ENCODE results near the gene NVL. TPM values are rescaled to one million over a fixed set of nuclear protein-coding genes. Genes with fewer than 3 reads are reported as not detected.
"Not testable (repeated sequence)": the region's sequence is repeated elsewhere in the genome, so short reads cannot be mapped to it uniquely, and the experiment has no call there.

NVL gene
- total RNA-seq, 4 donors from 2014 or later, result 15.5 to 41.1 (median 28.3) TPM

- H3K9me3 ChIP-seq, result peaks cover 0 to 27% (median 5%) of the 10 kb centered on the region in 4 donors
- H3K27ac ChIP-seq, result no peak overlapping the region
- no peaks in the 10 kb centered on the region for H3K36me3 ChIP-seq
- peaks cover 0 to 7% (median 0%) of the 10 kb centered on the region in 4 donors for H3K4me1 ChIP-seq
- WGBS, 2 donors, result 42 to 56% methylated on average over 3 of the region's 3 CpGs
- TF ChIP-seq EP300 (IDR thresholded peaks at IDR 0.05), result no peak
- TF ChIP-seq, protein P1, sequence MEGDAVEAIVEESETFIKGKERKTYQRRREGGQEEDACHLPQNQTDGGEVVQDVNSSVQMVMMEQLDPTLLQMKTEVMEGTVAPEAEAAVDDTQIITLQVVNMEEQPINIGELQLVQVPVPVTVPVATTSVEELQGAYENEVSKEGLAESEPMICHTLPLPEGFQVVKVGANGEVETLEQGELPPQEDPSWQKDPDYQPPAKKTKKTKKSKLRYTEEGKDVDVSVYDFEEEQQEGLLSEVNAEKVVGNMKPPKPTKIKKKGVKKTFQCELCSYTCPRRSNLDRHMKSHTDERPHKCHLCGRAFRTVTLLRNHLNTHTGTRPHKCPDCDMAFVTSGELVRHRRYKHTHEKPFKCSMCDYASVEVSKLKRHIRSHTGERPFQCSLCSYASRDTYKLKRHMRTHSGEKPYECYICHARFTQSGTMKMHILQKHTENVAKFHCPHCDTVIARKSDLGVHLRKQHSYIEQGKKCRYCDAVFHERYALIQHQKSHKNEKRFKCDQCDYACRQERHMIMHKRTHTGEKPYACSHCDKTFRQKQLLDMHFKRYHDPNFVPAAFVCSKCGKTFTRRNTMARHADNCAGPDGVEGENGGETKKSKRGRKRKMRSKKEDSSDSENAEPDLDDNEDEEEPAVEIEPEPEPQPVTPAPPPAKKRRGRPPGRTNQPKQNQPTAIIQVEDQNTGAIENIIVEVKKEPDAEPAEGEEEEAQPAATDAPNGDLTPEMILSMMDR (IDR thresholded peaks at IDR 0.05), result no peak
- TF ChIP-seq POLR2A (IDR thresholded peaks at IDR 0.05), result no peak
- DNase-seq (ENCODE audit: low spot score in 2 of 2), result no peak
- peaks cover 0 to 14% of the 10 kb centered on the region in 2 donors for H3K27me3 ChIP-seq
- H3K4me3 ChIP-seq, result no peak overlapping the region
Measured at GRCh38 chr1:224343679-224344078, 13.7 kb upstream of the NVL start.

DNA sequence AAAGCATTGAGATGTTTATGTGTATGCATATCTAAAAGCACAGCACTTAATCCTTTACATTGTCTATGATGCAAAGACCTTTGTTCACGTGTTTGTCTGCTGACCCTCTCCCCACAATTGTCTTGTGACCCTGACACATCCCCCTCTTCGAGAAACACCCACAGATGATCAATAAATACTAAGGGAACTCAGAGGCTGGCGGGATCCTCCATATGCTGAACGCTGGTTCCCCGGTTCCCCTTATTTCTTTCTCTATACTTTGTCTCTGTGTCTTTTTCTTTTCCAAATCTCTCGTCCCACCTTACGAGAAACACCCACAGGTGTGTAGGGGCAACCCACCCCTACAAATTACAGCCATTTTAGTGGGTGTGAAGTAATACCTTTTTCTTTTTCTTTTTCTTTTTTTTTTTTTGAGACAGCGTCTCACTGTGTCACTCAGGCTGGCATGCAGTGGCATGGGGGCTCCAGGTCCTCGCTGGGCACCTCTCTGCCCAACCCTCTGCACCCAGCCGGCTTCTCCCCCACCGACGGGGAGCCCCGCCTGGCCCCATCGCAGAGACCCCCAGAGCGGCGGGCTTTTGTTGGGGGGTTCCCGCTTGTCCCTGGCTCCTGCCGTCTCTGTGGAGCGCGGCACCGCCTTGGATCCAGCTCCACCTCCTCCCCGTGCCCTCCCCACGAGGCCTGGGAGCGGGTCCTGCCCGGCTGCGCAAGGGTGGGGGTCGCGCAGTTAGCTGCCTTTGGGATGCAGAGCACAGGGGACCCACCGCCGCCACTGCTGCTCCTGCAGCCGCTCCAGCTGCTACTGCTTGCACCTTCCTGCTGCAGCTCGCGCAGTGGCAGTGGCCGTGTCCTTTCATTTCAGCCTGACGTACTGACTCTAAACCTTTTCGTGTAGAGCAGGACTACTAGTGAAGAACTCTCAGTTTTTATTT is 10.7 kb upstream of the NVL start:
- not testable (repeated sequence) for H3K27ac ChIP-seq; H3K4me1 ChIP-seq; H3K36me3 ChIP-seq; DNase-seq (ENCODE audit: low spot score in 2 of 2)
- Histone ChIP-seq H3K27me3 (peaks cover 0 to 14% of the 10 kb centered on the region in 2 donors), H3K9me3 (peaks cover 0 to 27% (median 5%) of the 10 kb centered on the region in 4 donors), H3K4me3 (peak overlapping the region in 3 of 4 donors; percentile 41 to 53 (median 45))
- WGBS, 2 donors, result 2 to 5% methylated on average over 33 to 34 of the region's 36 CpGs

DNA sequence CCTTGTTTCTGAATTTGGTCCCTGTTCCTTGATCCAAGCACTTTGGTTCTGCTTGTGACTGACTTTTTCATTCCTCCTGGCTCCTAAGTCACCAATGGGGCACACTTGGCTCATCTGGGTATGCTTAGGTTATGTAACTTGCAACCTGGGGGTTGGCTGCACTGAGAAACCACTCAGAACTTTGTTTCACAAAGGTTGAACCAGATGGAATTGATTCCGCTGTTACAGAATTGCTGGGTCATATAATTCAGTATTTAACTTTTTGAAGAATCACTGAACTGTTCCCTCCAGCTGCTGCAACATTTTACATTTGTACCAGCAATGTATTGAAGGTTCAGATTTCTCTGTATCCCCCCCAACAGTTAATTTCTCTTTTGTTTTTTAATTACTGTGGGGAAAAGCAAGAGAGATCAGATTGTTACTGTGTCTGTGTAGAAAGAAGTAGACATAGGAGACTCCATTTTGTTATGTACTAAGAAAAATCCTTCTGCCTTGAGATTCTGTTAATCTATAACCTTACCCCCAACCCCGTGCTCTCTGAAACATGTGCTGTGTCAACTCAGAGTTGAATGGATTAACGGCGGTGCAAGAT is 9.6 kb upstream of the NVL start:
- Histone ChIP-seq H3K4me1 (peaks cover 0 to 7% (median 0%) of the 10 kb centered on the region in 4 donors), H3K4me3 (no peak overlapping the region), H3K27me3 (peaks cover 0 to 14% of the 10 kb centered on the region in 2 donors), H3K27ac (no peak overlapping the region), H3K9me3 (peaks cover 0 to 21% (median 5%) of the 10 kb centered on the region in 4 donors), H3K36me3 (no peaks in the 10 kb centered on the region)
- no peak for DNase-seq (ENCODE audit: low spot score in 2 of 2)
- TF ChIP-seq POLR2A (IDR thresholded peaks at IDR 0.05) (no peak), EP300 (IDR thresholded peaks at IDR 0.05) (no peak)
- TF ChIP-seq, protein P1 (IDR thresholded peaks at IDR 0.05), result no peak
- WGBS, 2 donors, result 31 to 48% methylated on average over 2 to 4 of the region's 4 CpGs

DNA sequence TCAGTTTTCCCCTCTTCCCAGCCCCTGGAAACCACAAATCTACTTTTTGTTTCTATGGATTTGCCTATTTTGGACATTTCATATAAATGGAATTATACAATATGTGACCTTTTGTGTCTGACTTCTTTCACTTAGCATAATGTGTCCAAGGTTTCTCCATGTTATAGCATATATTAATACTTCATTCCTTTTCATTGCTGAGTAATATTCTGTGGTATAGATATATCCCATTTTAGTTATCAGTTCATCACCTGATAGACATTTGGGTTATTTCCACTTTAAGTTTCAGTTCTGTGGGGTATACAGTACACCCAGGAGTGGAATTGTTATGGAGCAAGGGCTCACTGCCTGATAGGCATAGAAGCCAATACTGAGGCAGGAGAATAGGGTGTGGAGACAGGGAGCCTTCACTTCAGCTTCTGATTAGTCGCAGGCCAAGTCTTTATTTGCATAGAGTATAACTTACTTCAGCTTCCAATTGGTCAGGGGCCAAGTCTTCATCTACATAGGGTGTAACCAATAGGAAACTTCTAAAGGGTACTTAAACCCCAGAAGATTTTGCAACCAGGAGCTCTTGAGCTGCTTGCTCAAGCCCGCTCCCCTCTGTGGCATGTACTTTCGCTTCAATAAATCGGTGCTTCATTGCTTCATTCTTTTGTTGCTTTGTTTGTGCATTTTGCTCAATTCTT is 8.3 kb upstream of the NVL start:
- H3K36me3 ChIP-seq, result no peaks in the 10 kb centered on the region
- peaks cover 0 to 7% (median 0%) of the 10 kb centered on the region in 4 donors for H3K4me1 ChIP-seq
- no peak overlapping the region for H3K4me3 ChIP-seq
- 93 to 94% methylated on average over 4 of the region's 4 CpGs for whole genome bisulfite sequencing, 2 donors
- H3K27me3 ChIP-seq, result peaks cover 0 to 14% of the 10 kb centered on the region in 2 donors
- TF ChIP-seq, protein P1 (IDR thresholded peaks at IDR 0.05), result no peak
- TF ChIP-seq EP300 (IDR thresholded peaks at IDR 0.05), result no peak
- TF ChIP-seq POLR2A (IDR thresholded peaks at IDR 0.05), result no peak
- DNase-seq (ENCODE audit: low spot score in 2 of 2), result no peak
- H3K9me3 ChIP-seq, result peaks cover 0 to 8% (median 2%) of the 10 kb centered on the region in 4 donors
- no peak overlapping the region for H3K27ac ChIP-seq

DNA sequence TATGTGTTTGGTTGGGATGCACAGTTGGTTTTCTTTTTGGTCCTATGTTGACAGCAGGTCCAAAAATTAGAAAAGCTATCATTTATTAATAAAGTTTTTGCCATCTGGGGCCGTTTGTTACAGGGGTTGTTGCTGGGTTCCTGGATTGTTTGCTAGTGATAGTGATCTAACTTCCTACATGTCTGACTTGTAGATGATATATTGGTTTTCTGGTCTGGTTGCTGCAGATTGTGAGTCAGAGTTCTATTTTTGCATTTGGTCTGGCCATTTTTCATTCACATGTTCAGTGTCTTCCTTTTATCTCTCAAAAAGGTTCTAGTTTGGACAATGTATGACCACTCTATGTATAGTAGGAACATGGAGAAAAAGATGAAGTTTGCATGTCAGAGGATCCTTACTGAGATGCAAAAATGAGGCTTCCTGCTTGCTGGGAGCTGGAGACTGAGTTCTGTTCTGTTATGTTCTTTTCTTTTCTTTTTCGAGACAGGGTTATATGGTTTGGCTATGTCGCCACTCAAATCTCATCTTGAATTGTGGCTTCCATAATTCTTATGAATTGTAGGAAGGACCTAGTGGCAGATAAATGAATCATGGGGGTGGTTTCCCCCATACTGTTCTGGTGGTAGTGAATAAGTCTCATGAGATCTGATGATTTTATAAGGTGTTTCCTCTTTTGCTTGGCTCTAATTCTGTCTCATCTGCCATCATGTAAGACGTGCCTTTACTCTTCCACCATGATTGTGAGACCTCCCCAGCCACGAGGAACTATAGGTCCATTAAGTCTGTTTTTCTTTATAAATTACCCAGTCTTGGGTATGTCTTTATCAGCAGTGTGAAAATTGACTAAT is 4.2 kb upstream of the NVL start:
- H3K4me3 ChIP-seq, result no peak overlapping the region
- no peaks in the 10 kb centered on the region for H3K36me3 ChIP-seq
- H3K4me1 ChIP-seq, result peaks cover 0 to 13% (median 8%) of the 10 kb centered on the region in 4 donors
- no peak overlapping the region for H3K27ac ChIP-seq
- H3K9me3 ChIP-seq, result no peaks in the 10 kb centered on the region
- TF ChIP-seq, protein P1 (IDR thresholded peaks at IDR 0.05), result no peak
- no peak for TF ChIP-seq EP300 (IDR thresholded peaks at IDR 0.05)
- no peak for TF ChIP-seq POLR2A (IDR thresholded peaks at IDR 0.05)
- peaks cover 0 to 3% of the 10 kb centered on the region in 2 donors for H3K27me3 ChIP-seq
- DNase-seq (ENCODE audit: low spot score in 2 of 2), result no peak
- WGBS, 2 donors, result 50 to 58% methylated on average over 5 of the region's 5 CpGs
